GM12891 (cell line): ENCODE data around the gene RPL10.
"Not testable (repeated sequence)": the region's sequence is repeated elsewhere in the genome, so short reads cannot be mapped to it uniquely, and the experiment has no call there.

Source experiments
- DNase-seq: peaks from one replicate; pipeline ENCODE4 v3.0.0; 2011; ENCODE audit warnings: low spot score; ENCODE audit not compliant: insufficient read length
- FAIRE-seq: peaks from 2 replicates; lab custom pipeline; 2011; peaks lifted over from hg19 to GRCh38; lab: Jason Lieb, UNC
- PAX5 ChIP-seq: IDR thresholded peaks from 2 replicates; pipeline ENCODE4 v1.6.1; 2011; ENCODE audit warnings: low read length, moderate library complexity, mild to moderate bottlenecking; ENCODE audit not compliant: insufficient read depth, severe bottlenecking
- POLR2A ChIP-seq: IDR thresholded peaks from 2 replicates; pipeline ENCODE4 v1.6.1; 2011; ENCODE audit warnings: low read depth, low read length, control low read depth
- POLR2AphosphoS5 ChIP-seq: IDR thresholded peaks from 2 replicates; pipeline ENCODE4 v1.6.1; 2011; ENCODE audit warnings: low read depth, low read length, control low read depth
- POU2F2 ChIP-seq: IDR thresholded peaks from 2 replicates; pipeline ENCODE4 v1.6.1; 2011; ENCODE audit warnings: low read depth, mild to moderate bottlenecking, control low read depth, low read length, moderate library complexity
- SPI1 ChIP-seq: IDR thresholded peaks from 2 replicates; pipeline ENCODE4 v1.6.1; 2011; ENCODE audit warnings: low read depth, low read length, control low read depth
- TAF1 ChIP-seq: IDR thresholded peaks from 2 replicates; pipeline ENCODE4 v1.6.1; 2011; ENCODE audit warnings: low read depth, low read length, control low read depth

RPL10 gene

DNA sequence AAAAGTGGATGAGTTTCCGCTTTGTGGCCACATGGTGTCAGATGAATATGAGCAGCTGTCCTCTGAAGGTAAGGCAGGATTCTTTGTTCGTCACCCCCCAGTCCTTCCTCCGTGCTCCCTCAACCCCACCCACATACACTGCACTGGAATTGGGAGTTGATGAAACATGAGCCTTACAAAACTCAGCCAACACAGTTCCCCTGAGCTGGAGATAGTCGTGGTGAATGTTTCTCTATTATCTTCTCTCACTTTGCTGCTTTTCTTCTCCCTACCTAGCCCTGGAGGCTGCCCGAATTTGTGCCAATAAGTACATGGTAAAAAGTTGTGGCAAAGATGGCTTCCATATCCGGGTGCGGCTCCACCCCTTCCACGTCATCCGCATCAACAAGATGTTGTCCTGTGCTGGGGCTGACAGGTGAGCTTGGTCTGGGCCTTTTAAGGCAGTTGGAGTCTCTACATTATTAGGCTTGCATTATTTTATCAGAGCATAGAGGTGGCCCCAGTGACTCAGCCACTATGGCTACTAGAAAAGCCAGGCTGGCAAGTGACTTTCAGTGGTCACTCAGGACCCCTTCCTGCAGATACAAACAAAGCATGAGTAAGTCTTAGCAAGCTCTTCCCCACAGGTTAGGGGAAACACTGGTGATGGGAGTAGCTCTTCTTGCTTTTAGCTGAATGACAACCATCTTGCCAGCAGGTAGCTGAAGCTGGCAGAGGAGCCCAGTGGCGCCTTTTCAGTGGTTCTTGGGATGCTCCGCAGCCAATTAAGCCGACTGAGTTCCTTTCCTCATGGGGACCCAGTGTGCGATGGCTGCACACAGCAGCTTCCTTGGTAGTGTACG is 1.6 kb downstream of the RPL10 start:
- TF ChIP-seq POLR2AphosphoS5 (peak; percentile 8; the same call in 1 of the 2 replicates), PAX5 (no peak)
- FAIRE-seq, result peak; percentile 75
- no peak for DNase-seq

DNA sequence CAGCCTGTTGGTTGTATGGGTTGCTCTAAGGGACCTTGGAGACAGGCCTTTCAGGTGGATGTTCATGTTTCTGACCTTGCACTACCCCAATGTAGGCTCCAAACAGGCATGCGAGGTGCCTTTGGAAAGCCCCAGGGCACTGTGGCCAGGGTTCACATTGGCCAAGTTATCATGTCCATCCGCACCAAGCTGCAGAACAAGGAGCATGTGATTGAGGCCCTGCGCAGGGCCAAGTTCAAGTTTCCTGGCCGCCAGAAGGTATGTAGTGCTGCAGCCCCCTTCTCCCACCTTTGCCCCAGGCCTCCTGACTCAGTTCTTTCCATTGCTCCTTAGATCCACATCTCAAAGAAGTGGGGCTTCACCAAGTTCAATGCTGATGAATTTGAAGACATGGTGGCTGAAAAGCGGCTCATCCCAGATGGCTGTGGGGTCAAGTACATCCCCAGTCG is 2.2 kb downstream of the RPL10 start:
- DNase-seq, FAIRE-seq: not testable (repeated sequence)

DNA sequence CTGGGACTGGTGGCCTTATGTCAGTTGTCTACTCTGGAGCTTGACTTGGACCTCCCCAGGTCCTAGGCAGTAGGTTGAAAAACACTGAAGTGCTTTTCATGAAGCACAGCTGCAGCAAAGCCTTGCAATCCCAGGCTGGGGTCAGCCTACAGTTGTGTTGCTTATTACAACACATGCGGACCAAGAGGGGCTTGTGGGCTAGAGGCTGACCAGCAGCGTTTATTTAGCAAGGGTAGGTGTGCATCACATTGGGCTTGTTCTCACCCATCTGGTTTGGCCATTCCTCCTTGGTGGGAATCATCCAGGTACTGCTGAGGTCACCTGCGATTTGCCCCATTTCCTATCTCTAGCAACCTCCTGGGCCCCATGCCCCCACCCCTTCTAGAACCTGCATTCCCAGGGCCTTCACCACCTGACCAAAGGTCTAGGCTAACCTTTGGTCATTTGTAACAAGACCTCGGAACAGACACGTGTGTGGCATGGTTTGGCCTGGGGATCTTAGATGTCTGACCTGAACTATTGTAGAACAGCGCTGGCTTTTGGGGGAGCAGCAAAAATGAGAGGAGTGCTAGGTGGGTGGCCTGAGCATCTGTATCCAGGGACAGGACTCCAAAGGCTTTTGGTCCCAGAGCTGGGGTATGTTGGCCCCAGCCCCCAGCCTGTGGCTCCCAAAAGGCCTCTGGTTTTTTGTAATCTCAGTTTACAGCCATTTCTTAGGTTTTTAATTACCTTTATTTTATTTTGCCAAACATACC is 3.0 kb downstream of the RPL10 start:
- no peak for FAIRE-seq
- TF ChIP-seq PAX5 (no peak), TAF1 (no peak), POLR2AphosphoS5 (peak; percentile 96), POLR2A (peak; percentile 93), POU2F2 (peak; percentile 67; the same call in 1 of the 2 replicates)
- no peak for DNase-seq

DNA sequence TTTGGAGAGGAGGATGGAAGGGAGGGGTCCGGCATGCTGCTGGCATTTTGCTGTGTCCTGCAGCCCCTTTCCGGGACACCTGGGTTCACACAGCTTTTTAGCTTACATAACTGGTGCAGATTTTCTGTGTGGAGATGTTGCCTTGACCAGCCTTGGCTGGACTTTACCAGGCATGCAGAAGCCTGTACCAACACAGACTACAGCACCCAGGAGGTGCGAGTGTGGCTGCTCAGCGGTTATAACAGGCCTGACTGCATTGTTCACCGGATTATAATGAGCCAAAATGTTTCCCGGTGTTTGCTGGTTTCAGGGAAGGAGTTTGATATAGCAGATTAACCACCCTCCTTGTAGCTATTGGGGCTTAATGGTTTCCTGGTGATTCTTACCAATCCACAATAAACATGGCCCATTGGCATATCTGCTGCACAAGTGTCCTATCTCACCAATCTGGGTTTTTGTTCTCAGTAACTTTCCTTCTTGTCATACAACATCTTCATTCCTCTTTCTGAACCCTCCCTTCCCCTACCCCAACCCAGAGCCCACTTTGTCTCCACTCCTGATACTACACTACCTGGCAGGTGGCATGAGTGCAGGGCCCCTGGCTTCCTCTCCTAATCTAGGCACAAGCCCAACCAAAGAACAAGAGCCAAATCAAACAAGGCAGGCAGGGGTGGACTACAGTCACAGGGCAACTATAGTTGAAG is 3.9 kb downstream of the RPL10 start:
- TF ChIP-seq POU2F2 (no peak), POLR2AphosphoS5 (no peak), POLR2A (no peak), PAX5 (no peak), TAF1 (no peak), SPI1 (no peak)
- FAIRE-seq, result no peak
- no peak for DNase-seq

DNA sequence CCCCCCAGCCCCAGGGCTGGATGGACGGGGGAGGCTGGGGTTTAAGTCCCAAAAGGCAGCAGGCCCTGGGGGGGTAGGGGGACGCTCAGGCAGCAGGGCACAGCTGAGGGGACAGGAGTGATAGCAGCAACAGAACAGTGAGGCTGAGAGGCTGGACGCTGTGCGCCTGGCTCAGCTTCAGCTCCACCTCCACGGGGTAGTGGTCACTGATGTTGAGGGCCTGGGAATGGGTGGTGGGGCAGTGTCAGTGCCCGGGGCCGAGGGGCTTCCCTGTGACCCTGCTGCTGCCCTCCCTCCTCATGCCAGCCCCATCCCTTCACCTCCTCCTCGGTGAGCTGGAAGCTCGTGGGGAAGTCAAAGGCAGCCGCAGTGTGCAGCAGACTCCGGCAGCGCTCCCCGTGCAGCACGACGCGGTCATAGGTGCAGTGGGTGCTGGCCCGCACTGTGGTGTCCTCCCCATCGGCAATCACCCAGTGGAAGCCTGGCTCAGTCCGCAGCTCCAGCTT is 4.5 kb downstream of the RPL10 start:
- DNase-seq (no peak), FAIRE-seq (no peak)
- TF ChIP-seq TAF1 (no peak), PAX5 (no peak), POU2F2 (no peak), POLR2AphosphoS5 (no peak), POLR2A (no peak), SPI1 (no peak)

DNA sequence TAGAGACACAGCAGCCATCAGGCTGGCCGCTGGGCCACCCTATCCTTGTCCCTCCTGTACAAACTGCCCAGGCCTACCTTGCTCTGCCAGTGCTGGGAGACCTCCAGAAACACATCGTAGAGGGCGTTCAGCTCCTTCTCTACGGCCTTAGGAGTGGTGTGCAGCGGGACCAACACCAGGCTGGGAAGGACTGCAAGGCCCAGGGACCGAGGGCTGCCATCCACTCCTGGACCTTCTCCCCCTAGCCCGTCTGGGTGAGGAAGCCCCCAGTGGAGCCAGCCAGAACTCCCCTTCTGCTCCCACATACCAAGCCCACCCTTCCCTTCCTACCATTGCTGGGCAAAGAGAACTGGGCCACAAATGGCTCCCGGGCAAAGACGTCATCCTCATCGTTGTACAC is 5.0 kb downstream of the RPL10 start:
- FAIRE-seq (no peak), DNase-seq (no peak)
- no peak for TF ChIP-seq POU2F2
- no peak for TF ChIP-seq SPI1
- TF ChIP-seq POLR2AphosphoS5, result no peak
- no peak for TF ChIP-seq PAX5
- TF ChIP-seq TAF1, result no peak
- TF ChIP-seq POLR2A, result no peak

DNA sequence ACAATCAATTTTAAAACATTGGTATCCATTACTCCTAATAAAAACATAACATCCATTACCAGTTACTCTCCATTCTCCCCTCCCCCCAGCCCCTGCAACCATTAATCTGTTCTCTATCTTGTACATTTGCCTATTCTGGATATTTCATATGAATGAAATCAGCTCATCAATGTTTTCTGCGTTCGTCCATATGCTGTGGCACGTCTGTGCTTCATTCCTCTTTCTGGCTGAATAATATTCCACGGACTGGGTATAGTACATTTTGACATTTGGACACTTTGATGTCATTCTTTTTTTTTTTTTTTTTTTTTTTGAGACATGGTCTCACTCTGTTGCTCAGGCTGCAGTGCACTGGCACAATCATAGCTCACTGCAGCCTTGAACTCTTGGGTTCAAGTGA is 5.7 kb downstream of the RPL10 start:
- DNase-seq (no peak), FAIRE-seq (no peak)
- TF ChIP-seq POLR2AphosphoS5, result no peak
- TF ChIP-seq PAX5, result no peak
- no peak for TF ChIP-seq POLR2A
- no peak for TF ChIP-seq TAF1

DNA sequence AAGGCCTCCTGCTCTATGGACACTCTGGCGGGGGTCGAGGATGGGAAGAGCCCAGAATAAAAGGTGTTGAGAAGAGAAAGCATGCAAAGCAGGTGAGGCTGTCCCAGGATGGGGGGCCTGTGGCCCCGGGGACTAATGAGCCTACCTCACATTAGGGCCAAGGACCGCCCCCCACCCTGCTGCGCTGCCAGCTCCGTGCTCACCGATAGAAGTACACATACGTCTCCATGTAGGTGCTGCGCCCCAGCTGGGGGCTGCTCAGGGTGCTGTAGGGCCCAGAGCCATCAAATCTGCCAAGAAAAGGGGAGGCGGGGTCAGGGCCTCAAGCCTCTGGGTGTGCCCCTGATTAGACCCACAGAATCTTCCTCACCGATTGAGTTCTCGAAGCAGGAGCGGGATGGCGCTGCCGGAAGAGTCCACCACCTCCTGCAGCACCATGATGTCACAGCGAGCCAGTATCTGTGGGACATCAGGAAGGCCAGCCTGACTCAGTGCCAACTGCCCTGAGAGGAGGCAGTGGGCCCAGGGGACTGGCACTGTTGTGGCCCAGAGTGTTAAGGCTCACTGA is 6.5 kb downstream of the RPL10 start:
- DNase-seq, result no peak
- TF ChIP-seq SPI1, result no peak
- TF ChIP-seq POLR2AphosphoS5, result no peak
- TF ChIP-seq POU2F2, result no peak
- TF ChIP-seq POLR2A, result no peak
- TF ChIP-seq PAX5, result no peak
- no peak for TF ChIP-seq TAF1
- FAIRE-seq, result peak; percentile 23

DNA sequence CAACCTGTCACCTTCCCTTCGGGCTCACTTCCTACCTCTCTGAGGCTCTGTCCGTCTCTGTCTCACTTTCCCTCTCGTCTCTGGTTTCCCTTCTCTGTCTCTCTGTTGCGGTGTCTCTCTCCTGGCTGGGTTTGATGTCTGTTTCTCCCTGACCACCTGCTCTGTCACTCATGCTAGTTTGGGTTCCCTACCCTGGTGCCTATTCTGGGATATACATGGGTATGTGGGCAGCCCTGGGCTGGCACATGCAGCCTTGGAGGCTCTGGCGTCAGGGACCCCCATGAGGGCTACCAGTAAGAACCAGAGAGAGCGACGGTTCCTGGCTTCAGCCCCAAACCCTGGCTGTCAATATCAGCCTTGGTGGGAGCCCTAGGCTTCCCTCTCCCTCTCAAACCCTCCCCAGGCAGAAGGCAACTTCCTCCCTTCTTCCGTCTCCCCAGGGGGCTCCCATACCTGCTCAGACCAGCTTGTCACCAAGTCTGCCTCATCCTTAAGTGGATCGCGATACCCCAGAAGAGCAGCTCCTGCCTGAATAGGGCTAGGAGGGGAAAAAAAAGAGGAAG is 10.6 kb downstream of the RPL10 start:
- peak; percentile 51 for FAIRE-seq
- TF ChIP-seq SPI1 (0 out of 2 replicates have a peak, but pooled peaks have one; percentile 12), POLR2AphosphoS5 (no peak)
- DNase-seq, result no peak

DNA sequence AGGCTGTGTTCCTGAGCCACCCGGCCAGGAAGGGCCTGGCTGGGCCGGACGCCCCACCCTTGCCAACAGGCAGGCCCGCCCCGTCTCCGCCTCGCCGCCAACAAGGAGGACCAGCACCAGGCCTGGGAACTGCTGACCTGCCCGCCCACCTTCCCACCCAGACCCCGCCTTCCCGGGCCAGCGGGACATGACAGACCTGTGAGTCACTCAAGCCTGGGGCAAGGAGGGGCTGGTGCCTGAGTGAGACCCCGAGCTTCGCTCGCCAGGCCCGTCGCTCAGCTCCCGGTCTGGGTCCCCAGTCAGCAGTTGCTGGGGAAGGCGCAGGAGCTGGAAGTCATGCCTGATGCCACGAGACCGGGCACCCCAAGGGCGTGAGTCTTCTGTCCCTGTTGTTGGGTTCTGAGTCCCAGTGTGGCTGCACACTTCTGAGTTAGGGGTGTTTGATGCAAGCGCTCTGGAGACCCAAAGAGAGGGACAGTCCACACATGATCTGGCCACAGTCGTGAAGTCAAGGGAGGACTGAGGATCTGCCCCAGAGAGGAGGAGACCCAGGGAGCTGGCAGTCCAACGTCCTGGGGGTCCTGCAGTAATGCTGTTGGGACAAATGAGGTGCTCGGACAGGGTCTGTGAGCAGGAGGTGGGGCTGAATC is 11.2 kb downstream of the RPL10 start, which contains the start of gene DNASE1L1:
TSS of gene DNASE1L1 (minus strand) at position 33 of the 650 bp plus-strand sequence. CDS start 3,686 bp downstream, outside the sequence.
- peak; percentile 84 for FAIRE-seq
- no peak for DNase-seq
- no peak for TF ChIP-seq SPI1
- TF ChIP-seq POLR2AphosphoS5, result no peak
- no peak for TF ChIP-seq POU2F2
- TF ChIP-seq POLR2A, result no peak
- TF ChIP-seq TAF1, result no peak
- no peak for TF ChIP-seq PAX5
